Body of pancreas (tissue), 4 donors: Measurements from ENCODE around the gene CHODL. TPM values are rescaled to one million over a fixed set of nuclear protein-coding genes. Genes with fewer than 3 reads are reported as not detected.

Source experiments
- ATAC-seq: fragments of 150-250 bp; one replicate; pipeline ENCODE4 v1.9.1; 2016
- DNase-seq, 4 donors: peaks; one replicate each; pipeline ENCODE4 v3.0.0-alpha.2; 2019
- H3K27ac ChIP-seq, 4 donors: fragments of 200-600 bp; sonication (generic); 1 replicate in 3 of 4; 2 replicates in 1 of 4; pipeline versions ENCODE4 v1.5.1 to v1.6.1; 2016 to 2019; ENCODE audit warnings: mild to moderate bottlenecking in 1 of 4, mixed read lengths in 1 of 4, moderate library complexity in 1 of 4
- H3K27me3 ChIP-seq, 2 donors: fragments of 200-600 bp; sonication (generic); one replicate each; pipeline ENCODE4 v1.6.0; 2016; ENCODE audit warnings: mild to moderate bottlenecking in 1 of 2
- H3K36me3 ChIP-seq, 2 donors: fragments of 200-600 bp; sonication (generic); replicated peaks in 1 of 2; 2 replicates each; pipeline ENCODE4 v1.5.1; 2016; ENCODE audit warnings: low read depth in 2 of 2; ENCODE audit not compliant: insufficient read depth in 1 of 2
- H3K4me1 ChIP-seq: fragments of 200-600 bp; sonication (generic); one replicate; pipeline ENCODE4 v1.6.0; 2016
- H3K4me3 ChIP-seq, 2 donors: fragments of 200-600 bp; sonication (generic); 1 replicate in 1 of 2; 2 replicates in 1 of 2; pipeline ENCODE4 v1.5.1; 2016 to 2019
- H3K9me3 ChIP-seq, 3 donors: fragments of 200-600 bp; sonication (generic); 1 replicate in 2 of 3; 2 replicates in 1 of 3; pipeline ENCODE4 v1.5.1; 2016
- POLR2A ChIP-seq, 3 donors: fragments of 450-650 bp; IDR thresholded peaks; one replicate each; pipeline ENCODE4 v1.6.1; 2016; ENCODE audit warnings: antibody characterized with exemption in 3 of 3, mild to moderate bottlenecking in 2 of 3
- WGBS, 2 donors: methylation state at CpG; one replicate each; pipeline ENCODE4 v1.1.5; 2017; 5-methylcytosine and 5-hydroxymethylcytosine counted together
- intact Hi-C: fragments of 100-400 bp; cut with DNase I; formaldehyde crosslinking; loops from one replicate; pipeline ENCODE4 v1.15.1; 2023
- total RNA-seq, 2 donors: library from RNA; depleted of rRNA; stranded (reverse); fragments of >200 nt; gene quantifications; one replicate each; pipeline ENCODE4 v1.1.0, GENCODE V29; 2016
- TF ChIP-seq, protein P1 (sequence below), 7 experiments: fragments of 450-650 bp in 4 of 7; fragments of 200-600 bp in 3 of 7; sonication (generic) in 3 of 7; IDR thresholded peaks; one replicate each; pipeline ENCODE4 v1.5.1; 2016 to 2019; ENCODE audit warnings: antibody characterized with exemption in 7 of 7

Gene CHODL
- total RNA-seq, 2 donors from 2014 or later = 0.26 to 4.9 TPM

DNA sequence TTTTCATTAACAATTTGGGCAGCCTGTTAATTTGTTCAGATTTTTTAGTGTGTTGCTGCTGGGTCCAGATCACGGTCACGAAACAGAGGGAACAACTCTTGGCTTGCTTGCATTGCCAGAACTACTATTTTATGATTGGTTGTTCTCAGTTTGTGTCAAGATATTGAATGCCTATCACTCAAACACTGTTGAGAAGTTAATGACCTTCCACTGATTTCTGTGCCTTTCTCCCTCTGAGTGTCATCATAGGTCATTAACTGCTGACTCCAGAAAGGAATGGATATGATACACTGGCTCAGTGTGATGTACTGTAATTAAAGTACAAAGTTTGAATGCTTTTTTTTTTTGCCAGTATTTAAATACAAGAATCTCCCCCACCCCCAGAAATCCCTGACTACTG is 9.2 kb downstream of the CHODL start:
- H3K27ac ChIP-seq = no peak overlapping the region
- TF ChIP-seq POLR2A (IDR thresholded peaks at IDR 0.05) = no peak
- TF ChIP-seq, protein P1, sequence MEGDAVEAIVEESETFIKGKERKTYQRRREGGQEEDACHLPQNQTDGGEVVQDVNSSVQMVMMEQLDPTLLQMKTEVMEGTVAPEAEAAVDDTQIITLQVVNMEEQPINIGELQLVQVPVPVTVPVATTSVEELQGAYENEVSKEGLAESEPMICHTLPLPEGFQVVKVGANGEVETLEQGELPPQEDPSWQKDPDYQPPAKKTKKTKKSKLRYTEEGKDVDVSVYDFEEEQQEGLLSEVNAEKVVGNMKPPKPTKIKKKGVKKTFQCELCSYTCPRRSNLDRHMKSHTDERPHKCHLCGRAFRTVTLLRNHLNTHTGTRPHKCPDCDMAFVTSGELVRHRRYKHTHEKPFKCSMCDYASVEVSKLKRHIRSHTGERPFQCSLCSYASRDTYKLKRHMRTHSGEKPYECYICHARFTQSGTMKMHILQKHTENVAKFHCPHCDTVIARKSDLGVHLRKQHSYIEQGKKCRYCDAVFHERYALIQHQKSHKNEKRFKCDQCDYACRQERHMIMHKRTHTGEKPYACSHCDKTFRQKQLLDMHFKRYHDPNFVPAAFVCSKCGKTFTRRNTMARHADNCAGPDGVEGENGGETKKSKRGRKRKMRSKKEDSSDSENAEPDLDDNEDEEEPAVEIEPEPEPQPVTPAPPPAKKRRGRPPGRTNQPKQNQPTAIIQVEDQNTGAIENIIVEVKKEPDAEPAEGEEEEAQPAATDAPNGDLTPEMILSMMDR (IDR thresholded peaks at IDR 0.05) = no peak
- 49 to 50% methylated on average over 2 of the region's 2 CpGs for WGBS, 2 donors
- H3K4me3 ChIP-seq = no peak overlapping the region
- intact Hi-C loops = no loop called here
- DNase-seq (no peak), ATAC-seq (no peak)
- no peaks in the 10 kb centered on the region for H3K36me3 ChIP-seq
- H3K27me3 ChIP-seq = no peaks in the 10 kb centered on the region
- H3K9me3 ChIP-seq = no peaks in the 10 kb centered on the region
- H3K4me1 ChIP-seq = no peaks in the 10 kb centered on the region

DNA sequence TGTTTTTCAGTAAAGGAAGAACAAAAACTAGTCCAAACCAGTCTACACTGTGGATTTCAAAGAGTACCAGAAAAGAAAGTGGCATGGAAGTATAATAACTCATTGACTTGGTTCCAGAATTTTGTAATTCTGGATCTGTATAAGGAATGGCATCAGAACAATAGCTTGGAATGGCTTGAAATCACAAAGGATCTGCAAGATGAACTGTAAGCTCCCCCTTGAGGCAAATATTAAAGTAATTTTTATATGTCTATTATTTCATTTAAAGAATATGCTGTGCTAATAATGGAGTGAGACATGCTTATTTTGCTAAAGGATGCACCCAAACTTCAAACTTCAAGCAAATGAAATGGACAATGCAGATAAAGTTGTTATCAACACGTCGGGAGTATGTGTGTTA is 21.3 kb downstream of the CHODL start:
- no peak overlapping the region for H3K4me3 ChIP-seq
- ATAC-seq (no peak), DNase-seq (no peak)
- no peaks in the 10 kb centered on the region for H3K4me1 ChIP-seq
- 49 to 69% methylated on average over 2 of the region's 2 CpGs for WGBS, 2 donors
- TF ChIP-seq, protein P1 (IDR thresholded peaks at IDR 0.05) = no peak
- no peak for TF ChIP-seq POLR2A (IDR thresholded peaks at IDR 0.05)
- no peak overlapping the region for H3K27ac ChIP-seq
- no peaks in the 10 kb centered on the region for H3K27me3 ChIP-seq
- intact Hi-C loops = no loop called here
- no peaks in the 10 kb centered on the region for H3K9me3 ChIP-seq
- H3K36me3 ChIP-seq = no peaks in the 10 kb centered on the region

DNA sequence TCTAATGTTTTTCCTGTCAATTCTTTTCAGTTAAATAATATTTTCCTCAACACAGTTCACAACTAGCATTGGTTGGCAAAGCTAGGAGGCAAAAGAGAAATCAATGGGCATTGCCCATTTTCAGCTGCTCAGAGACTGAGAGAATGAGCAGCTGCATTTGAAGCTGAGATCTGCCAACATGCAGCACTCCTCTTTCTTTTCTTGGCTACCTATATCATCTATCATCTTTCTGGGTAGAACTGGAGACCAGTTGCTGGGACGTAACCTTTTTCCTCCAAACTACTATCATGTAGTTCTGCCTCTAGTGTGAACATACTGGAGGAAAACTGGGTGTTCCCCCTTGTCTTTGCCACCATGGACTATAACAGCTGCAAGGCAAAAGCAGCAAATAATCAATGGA is 22.9 kb downstream of the CHODL start:
- intact Hi-C loops = no loop called here
- TF ChIP-seq, protein P1 (IDR thresholded peaks at IDR 0.05) = no peak
- TF ChIP-seq POLR2A (IDR thresholded peaks at IDR 0.05) = no peak
- ATAC-seq (no peak), DNase-seq (no peak)
- WGBS, 2 donors = 40 to 48% methylated on average over 1 of the region's 1 CpG
- Histone ChIP-seq H3K4me3 (no peak overlapping the region), H3K4me1 (no peaks in the 10 kb centered on the region), H3K36me3 (no peaks in the 10 kb centered on the region), H3K27ac (no peak overlapping the region), H3K9me3 (no peaks in the 10 kb centered on the region), H3K27me3 (no peaks in the 10 kb centered on the region)

DNA sequence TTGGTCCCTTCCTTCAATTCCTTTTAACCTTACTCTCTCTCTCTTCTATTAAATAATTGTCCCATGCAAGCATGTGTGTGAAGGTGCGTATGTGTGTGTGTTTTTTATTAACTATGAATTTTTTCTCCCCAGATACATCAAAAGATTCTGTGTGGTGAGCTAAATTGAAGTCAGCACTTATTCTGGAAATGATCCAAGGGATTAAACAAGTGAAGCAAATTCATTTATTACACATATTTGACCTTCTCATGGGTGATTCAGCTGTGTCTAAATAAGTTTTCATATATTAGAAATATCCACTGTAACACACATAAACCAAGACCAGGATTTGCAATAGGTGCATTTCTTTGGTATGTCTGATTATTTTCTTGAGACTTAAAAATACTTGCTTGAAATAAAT is 24.3 kb downstream of the CHODL start:
- no peak for DNase-seq
- no peak for ATAC-seq
- TF ChIP-seq, protein P1 (IDR thresholded peaks at IDR 0.05) = no peak
- TF ChIP-seq POLR2A (IDR thresholded peaks at IDR 0.05) = no peak
- Histone ChIP-seq H3K36me3 (no peaks in the 10 kb centered on the region), H3K27ac (no peak overlapping the region), H3K9me3 (no peaks in the 10 kb centered on the region), H3K4me3 (no peak overlapping the region), H3K4me1 (no peaks in the 10 kb centered on the region), H3K27me3 (no peaks in the 10 kb centered on the region)
- 59 to 69% methylated on average over 1 of the region's 1 CpG for WGBS, 2 donors
- intact Hi-C loops = no loop called here

DNA sequence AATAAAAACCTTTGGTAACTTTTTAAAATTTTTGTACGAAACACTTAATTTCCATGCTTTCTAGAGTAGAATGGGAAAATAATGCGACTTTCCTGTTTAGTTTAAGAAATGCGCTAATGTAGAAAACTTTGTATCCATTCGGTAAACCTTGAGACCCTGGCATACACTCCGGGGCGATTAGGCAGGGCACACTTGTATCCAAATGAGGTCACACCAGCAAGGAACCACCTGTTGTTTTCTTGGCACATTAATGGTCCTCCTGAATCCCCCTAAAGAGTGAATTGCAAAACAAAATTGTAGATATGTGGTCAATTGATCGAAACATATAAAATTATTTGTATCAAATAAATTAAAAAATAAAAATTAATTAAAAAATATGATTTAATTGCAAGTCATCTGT is 25.2 kb downstream of the CHODL start:
- no peaks in the 10 kb centered on the region for H3K4me1 ChIP-seq
- no peak overlapping the region for H3K27ac ChIP-seq
- intact Hi-C loops = no loop called here
- no peaks in the 10 kb centered on the region for H3K36me3 ChIP-seq
- no peak for TF ChIP-seq POLR2A (IDR thresholded peaks at IDR 0.05)
- TF ChIP-seq, protein P1 (IDR thresholded peaks at IDR 0.05) = no peak
- H3K4me3 ChIP-seq = no peak overlapping the region
- 67 to 77% methylated on average over 7 of the region's 7 CpGs for WGBS, 2 donors
- no peaks in the 10 kb centered on the region for H3K9me3 ChIP-seq
- H3K27me3 ChIP-seq = no peaks in the 10 kb centered on the region
- no peak for ATAC-seq
- no peak for DNase-seq
